B cell (primary cell): Measurements from ENCODE around the gene TMEM35A.
"Not testable (repeated sequence)": the region's sequence is repeated elsewhere in the genome, so short reads cannot be mapped to it uniquely, and the experiment has no call there.

ENCODE experiments used
- EZH2 ChIP-seq: IDR thresholded peaks from 2 replicates; pipeline ENCODE4 v1.6.1; 2012; ENCODE audit warnings: borderline replicate concordance, low read depth, mild to moderate bottlenecking, moderate library complexity, low read length; ENCODE audit not compliant: insufficient read depth, poor library complexity, severe bottlenecking
- TF ChIP-seq, protein P1 (sequence below): fragments of 200-600 bp; IDR thresholded peaks from one replicate; pipeline ENCODE4 v1.8.0; 2022; ENCODE audit warnings: antibody characterized with exemption, mild to moderate bottlenecking

DNA sequence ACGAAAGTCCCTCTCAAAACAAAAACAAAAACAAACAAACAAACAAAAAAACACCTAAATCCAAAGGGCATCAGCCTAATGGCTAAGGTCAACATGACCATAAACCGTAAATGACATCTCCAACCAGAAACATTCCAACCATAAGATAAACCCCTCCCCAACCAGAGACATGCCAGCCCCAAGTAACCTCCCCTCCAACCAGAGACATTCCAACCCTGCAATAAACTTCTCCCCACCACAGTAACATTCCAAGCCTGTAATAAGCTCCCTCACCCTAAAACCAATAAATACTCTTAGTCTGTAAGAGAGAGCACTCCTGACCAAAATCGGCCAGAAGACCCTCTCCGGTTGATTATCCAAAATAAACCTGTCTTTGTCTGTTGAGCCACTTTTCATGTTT is 22.1 kb upstream of the TMEM35A start:
- TF ChIP-seq, protein P1, sequence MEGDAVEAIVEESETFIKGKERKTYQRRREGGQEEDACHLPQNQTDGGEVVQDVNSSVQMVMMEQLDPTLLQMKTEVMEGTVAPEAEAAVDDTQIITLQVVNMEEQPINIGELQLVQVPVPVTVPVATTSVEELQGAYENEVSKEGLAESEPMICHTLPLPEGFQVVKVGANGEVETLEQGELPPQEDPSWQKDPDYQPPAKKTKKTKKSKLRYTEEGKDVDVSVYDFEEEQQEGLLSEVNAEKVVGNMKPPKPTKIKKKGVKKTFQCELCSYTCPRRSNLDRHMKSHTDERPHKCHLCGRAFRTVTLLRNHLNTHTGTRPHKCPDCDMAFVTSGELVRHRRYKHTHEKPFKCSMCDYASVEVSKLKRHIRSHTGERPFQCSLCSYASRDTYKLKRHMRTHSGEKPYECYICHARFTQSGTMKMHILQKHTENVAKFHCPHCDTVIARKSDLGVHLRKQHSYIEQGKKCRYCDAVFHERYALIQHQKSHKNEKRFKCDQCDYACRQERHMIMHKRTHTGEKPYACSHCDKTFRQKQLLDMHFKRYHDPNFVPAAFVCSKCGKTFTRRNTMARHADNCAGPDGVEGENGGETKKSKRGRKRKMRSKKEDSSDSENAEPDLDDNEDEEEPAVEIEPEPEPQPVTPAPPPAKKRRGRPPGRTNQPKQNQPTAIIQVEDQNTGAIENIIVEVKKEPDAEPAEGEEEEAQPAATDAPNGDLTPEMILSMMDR = not testable (repeated sequence)
- TF ChIP-seq EZH2 = not testable (repeated sequence)
